ENCODE measurements around the gene UIMC1. TPM values are rescaled to one million over a fixed set of nuclear protein-coding genes. Genes with fewer than 3 reads are reported as not detected.
A peak's percentile ranks its signal among the peaks of the same experiment; 100 is the strongest.
"Not testable (repeated sequence)": the region's sequence is repeated elsewhere in the genome, so short reads cannot be mapped to it uniquely, and the experiment has no call there.

UIMC1 gene
- total and polyA plus RNA-seq, 3 donors from 2014 or later, result 78.3 to 141 (median 89.9) TPM

GRCh38 chr5:177004961-177005360 lies 1.6 kb downstream of the UIMC1 start:
- no peak overlapping the region for H3K27ac ChIP-seq
- no peaks in the 10 kb centered on the region for H3K9me3 ChIP-seq
- no peaks in the 10 kb centered on the region for H3K27me3 ChIP-seq
- no peaks in the 10 kb centered on the region for H3K36me3 ChIP-seq (ENCODE audit: low read depth, missing control alignments)
- peaks cover 11% of the 10 kb centered on the region for H3K4me1 ChIP-seq
- DNase-seq, result no peak
- intact Hi-C loops (cut with DNase I; ENCODE audit: low total_unique reads), result no loop called here
- WGBS, 2 donors, result 60 to 64% methylated on average over 10 of the region's 10 CpGs
- H3K4me3 ChIP-seq, result peak overlapping the region in 1 of 2 donors; percentile 99
- TF ChIP-seq, protein P1, sequence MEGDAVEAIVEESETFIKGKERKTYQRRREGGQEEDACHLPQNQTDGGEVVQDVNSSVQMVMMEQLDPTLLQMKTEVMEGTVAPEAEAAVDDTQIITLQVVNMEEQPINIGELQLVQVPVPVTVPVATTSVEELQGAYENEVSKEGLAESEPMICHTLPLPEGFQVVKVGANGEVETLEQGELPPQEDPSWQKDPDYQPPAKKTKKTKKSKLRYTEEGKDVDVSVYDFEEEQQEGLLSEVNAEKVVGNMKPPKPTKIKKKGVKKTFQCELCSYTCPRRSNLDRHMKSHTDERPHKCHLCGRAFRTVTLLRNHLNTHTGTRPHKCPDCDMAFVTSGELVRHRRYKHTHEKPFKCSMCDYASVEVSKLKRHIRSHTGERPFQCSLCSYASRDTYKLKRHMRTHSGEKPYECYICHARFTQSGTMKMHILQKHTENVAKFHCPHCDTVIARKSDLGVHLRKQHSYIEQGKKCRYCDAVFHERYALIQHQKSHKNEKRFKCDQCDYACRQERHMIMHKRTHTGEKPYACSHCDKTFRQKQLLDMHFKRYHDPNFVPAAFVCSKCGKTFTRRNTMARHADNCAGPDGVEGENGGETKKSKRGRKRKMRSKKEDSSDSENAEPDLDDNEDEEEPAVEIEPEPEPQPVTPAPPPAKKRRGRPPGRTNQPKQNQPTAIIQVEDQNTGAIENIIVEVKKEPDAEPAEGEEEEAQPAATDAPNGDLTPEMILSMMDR (IDR thresholded peaks at IDR 0.05), result no peak
- no peak for TF ChIP-seq POLR2A (IDR thresholded peaks at IDR 0.05)

DNA sequence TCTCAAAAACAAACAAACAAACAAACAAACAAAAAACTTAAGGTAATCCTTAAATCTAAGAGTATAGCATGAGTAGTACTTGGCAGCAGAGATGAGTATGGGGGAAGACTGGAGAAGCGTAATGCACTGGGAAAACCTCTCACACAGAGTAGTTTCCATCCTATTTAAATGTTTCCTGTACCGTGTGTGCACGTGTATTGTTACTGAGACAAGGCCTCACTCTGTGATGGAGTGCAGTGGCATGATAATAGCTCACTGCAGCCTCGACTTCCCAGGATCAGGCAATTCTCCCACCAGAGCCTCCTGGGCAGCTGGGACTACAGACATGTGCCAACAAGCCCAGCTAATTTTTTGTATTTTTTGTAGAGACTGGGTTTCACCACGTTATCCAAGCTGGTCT lies 2.9 kb downstream of the UIMC1 start:
- Histone ChIP-seq H3K36me3 (ENCODE audit: low read depth, missing control alignments) (no peaks in the 10 kb centered on the region), H3K4me1 (peaks cover 11% of the 10 kb centered on the region), H3K9me3 (no peaks in the 10 kb centered on the region), H3K27me3 (no peaks in the 10 kb centered on the region), H3K27ac (no peak overlapping the region), H3K4me3 (no peak overlapping the region)
- intact Hi-C loops (cut with DNase I; ENCODE audit: low total_unique reads), result no loop called here
- no peak for DNase-seq
- TF ChIP-seq POLR2A (IDR thresholded peaks at IDR 0.05), result no peak
- TF ChIP-seq, protein P1 (IDR thresholded peaks at IDR 0.05), result no peak
- WGBS, 2 donors, result 54 to 58% methylated on average over 5 of the region's 5 CpGs

GRCh38 chr5:176999526-176999925 lies 7.1 kb downstream of the UIMC1 start:
- intact Hi-C loops (cut with DNase I; ENCODE audit: low total_unique reads); H3K36me3 ChIP-seq (ENCODE audit: low read depth, missing control alignments): not testable (repeated sequence)

GRCh38 chr5:176998828-176999227 lies 7.8 kb downstream of the UIMC1 start:
- Histone ChIP-seq H3K9me3 (no peaks in the 10 kb centered on the region), H3K4me1 (peaks cover 4% of the 10 kb centered on the region), H3K27me3 (no peaks in the 10 kb centered on the region), H3K4me3 (no peak overlapping the region), H3K27ac (no peak overlapping the region), H3K36me3 (ENCODE audit: low read depth, missing control alignments) (no peaks in the 10 kb centered on the region)
- intact Hi-C loops (cut with DNase I; ENCODE audit: low total_unique reads), result no loop called here
- no peak for DNase-seq
- TF ChIP-seq, protein P1 (IDR thresholded peaks at IDR 0.05), result no peak
- WGBS, 2 donors, result 90 to 94% methylated on average over 5 of the region's 5 CpGs

More at GRCh38 chr5:176999526-176999925, 7.1 kb downstream of the UIMC1 start:
- H3K9me3 ChIP-seq, H3K27me3 ChIP-seq, DNase-seq, H3K4me3 ChIP-seq, H3K27ac ChIP-seq, H3K4me1 ChIP-seq: not testable (repeated sequence)

- Histone ChIP-seq H3K4me3 (no peak overlapping the region), H3K9me3 (no peaks in the 10 kb centered on the region), H3K27me3 (no peaks in the 10 kb centered on the region), H3K4me1 (peaks cover 4% of the 10 kb centered on the region), H3K27ac (peak overlapping the region in 1 of 2 donors; percentile 67), H3K36me3 (ENCODE audit: low read depth, missing control alignments) (no peaks in the 10 kb centered on the region)
- WGBS, 2 donors, result 90% methylated on average over 5 of the region's 5 CpGs
- intact Hi-C loops (cut with DNase I; ENCODE audit: low total_unique reads), result no loop called here
- no peak for DNase-seq
- TF ChIP-seq, protein P1 (IDR thresholded peaks at IDR 0.05), result no peak
- TF ChIP-seq POLR2A (IDR thresholded peaks at IDR 0.05), result no peak
These were observed 9.8 kb downstream of the UIMC1 start for GRCh38 chr5:176996780-176997179.

Data from testis (tissue), 3 donors.